Mucosa of rectum (tissue), 2 donors: ENCODE measurements around the gene AOAH.
"Not testable (repeated sequence)": the region's sequence is repeated elsewhere in the genome, so short reads cannot be mapped to it uniquely, and the experiment has no call there.

Experiments used
- H3K27ac ChIP-seq, 2 donors: one replicate each; pipeline ENCODE4 v1.7.0; 2013; ENCODE audit warnings: inconsistent platforms in 2 of 2, low read depth in 2 of 2, low read length in 2 of 2
- H3K27me3 ChIP-seq, 2 donors: one replicate each; pipeline ENCODE4 v1.7.0; 2013; ENCODE audit warnings: low read length in 2 of 2; ENCODE audit not compliant: control insufficient read depth in 2 of 2, insufficient read depth in 2 of 2
- H3K36me3 ChIP-seq, 2 donors: one replicate each; pipeline ENCODE4 v1.7.0; 2013; ENCODE audit warnings: low read length in 2 of 2; ENCODE audit not compliant: control insufficient read depth in 2 of 2, insufficient read depth in 2 of 2
- H3K4me1 ChIP-seq, 2 donors: one replicate each; pipeline ENCODE4 v1.7.0; 2013; ENCODE audit warnings: low read length in 2 of 2, mild to moderate bottlenecking in 1 of 2; ENCODE audit not compliant: control insufficient read depth in 2 of 2, insufficient read depth in 2 of 2
- H3K4me3 ChIP-seq, 2 donors: one replicate each; pipeline ENCODE4 v1.7.0; 2013; ENCODE audit warnings: low read length in 2 of 2
- H3K9ac ChIP-seq, 2 donors: one replicate each; pipeline ENCODE4 v1.7.0; 2013; ENCODE audit warnings: low read length in 2 of 2, low read depth in 1 of 2, mild to moderate bottlenecking in 1 of 2
- H3K9me3 ChIP-seq, 2 donors: one replicate each; pipeline ENCODE4 v1.7.0; 2013; ENCODE audit warnings: low read length in 2 of 2; ENCODE audit not compliant: control insufficient read depth in 2 of 2
- donor health status: healthy.
- donor health status: Normal muscosa, but diverticular disease.

AOAH gene

GRCh38 chr7:36651404-36651803 lies 72.9 kb downstream of the AOAH start:
- no peak overlapping the region for H3K27ac ChIP-seq
- H3K4me3 ChIP-seq = no peak overlapping the region
- no peaks in the 10 kb centered on the region for H3K36me3 ChIP-seq

GRCh38 chr7:36650766-36651312 lies 73.5 kb downstream of the AOAH start:
- Histone ChIP-seq H3K27ac (no peak overlapping the region), H3K36me3 (no peaks in the 10 kb centered on the region), H3K27me3 (no peaks in the 10 kb centered on the region), H3K4me3 (no peak overlapping the region), H3K9me3 (no peaks in the 10 kb centered on the region), H3K4me1 (peaks cover 0 to 6% of the 10 kb centered on the region in 2 donors), H3K9ac (no peak overlapping the region)

More at GRCh38 chr7:36651404-36651803, 72.9 kb downstream of the AOAH start:
- Histone ChIP-seq H3K27me3 (no peaks in the 10 kb centered on the region), H3K9ac (no peak overlapping the region), H3K9me3 (no peaks in the 10 kb centered on the region), H3K4me1 (peaks cover 0 to 6% of the 10 kb centered on the region in 2 donors)

- Histone ChIP-seq H3K4me3 (no peak overlapping the region), H3K27ac (no peak overlapping the region), H3K27me3 (no peaks in the 10 kb centered on the region), H3K9me3 (no peaks in the 10 kb centered on the region), H3K36me3 (no peaks in the 10 kb centered on the region), H3K4me1 (peaks cover 0 to 6% of the 10 kb centered on the region in 2 donors), H3K9ac (no peak overlapping the region)
These were observed 74.0 kb downstream of the AOAH start for GRCh38 chr7:36650320-36650719.

- not testable (repeated sequence) for H3K9me3 ChIP-seq, H3K4me1 ChIP-seq, H3K27me3 ChIP-seq, H3K4me3 ChIP-seq, H3K9ac ChIP-seq, H3K27ac ChIP-seq, H3K36me3 ChIP-seq
These were observed 75.0 kb downstream of the AOAH start for GRCh38 chr7:36649319-36649718.

GRCh38 chr7:36648441-36648840 lies 75.9 kb downstream of the AOAH start:
- H3K9me3 ChIP-seq = no peaks in the 10 kb centered on the region
- H3K9ac ChIP-seq = no peak overlapping the region
- peaks cover 0 to 3% of the 10 kb centered on the region in 2 donors for H3K4me1 ChIP-seq
- H3K27me3 ChIP-seq = no peaks in the 10 kb centered on the region
- H3K4me3 ChIP-seq = no peak overlapping the region
- no peak overlapping the region for H3K27ac ChIP-seq
- no peaks in the 10 kb centered on the region for H3K36me3 ChIP-seq

- Histone ChIP-seq H3K9ac (no peak overlapping the region), H3K9me3 (no peaks in the 10 kb centered on the region), H3K4me1 (no peaks in the 10 kb centered on the region), H3K4me3 (no peak overlapping the region), H3K36me3 (no peaks in the 10 kb centered on the region), H3K27me3 (no peaks in the 10 kb centered on the region), H3K27ac (no peak overlapping the region)
These were observed 79.5 kb downstream of the AOAH start for GRCh38 chr7:36644625-36645422.

- Histone ChIP-seq H3K4me3 (no peak overlapping the region), H3K27ac (no peak overlapping the region), H3K9ac (no peak overlapping the region), H3K36me3 (peaks cover 2% of the 10 kb centered on the region in 2 donors), H3K27me3 (no peaks in the 10 kb centered on the region), H3K9me3 (no peaks in the 10 kb centered on the region), H3K4me1 (no peaks in the 10 kb centered on the region)
These were observed 81.9 kb downstream of the AOAH start for GRCh38 chr7:36642414-36642813.

- H3K4me1 ChIP-seq = no peaks in the 10 kb centered on the region
- H3K9ac ChIP-seq = no peak overlapping the region
- peaks cover 2 to 6% of the 10 kb centered on the region in 2 donors for H3K36me3 ChIP-seq
- H3K27me3 ChIP-seq = no peaks in the 10 kb centered on the region
- no peak overlapping the region for H3K4me3 ChIP-seq
- H3K9me3 ChIP-seq = no peaks in the 10 kb centered on the region
- H3K27ac ChIP-seq = no peak overlapping the region
These were observed 82.3 kb downstream of the AOAH start for GRCh38 chr7:36642010-36642409.

GRCh38 chr7:36640682-36641081 lies 83.6 kb downstream of the AOAH start:
- Histone ChIP-seq H3K27me3 (no peaks in the 10 kb centered on the region), H3K36me3 (peaks cover 2 to 9% of the 10 kb centered on the region in 2 donors), H3K4me1 (no peaks in the 10 kb centered on the region), H3K27ac (no peak overlapping the region), H3K9me3 (no peaks in the 10 kb centered on the region), H3K9ac (no peak overlapping the region), H3K4me3 (no peak overlapping the region)

GRCh38 chr7:36639826-36640225 lies 84.5 kb downstream of the AOAH start:
- peaks cover 2 to 9% of the 10 kb centered on the region in 2 donors for H3K36me3 ChIP-seq
- no peak overlapping the region for H3K4me3 ChIP-seq
- H3K27ac ChIP-seq = no peak overlapping the region
- no peaks in the 10 kb centered on the region for H3K4me1 ChIP-seq
- H3K9me3 ChIP-seq = no peaks in the 10 kb centered on the region
- no peaks in the 10 kb centered on the region for H3K27me3 ChIP-seq
- H3K9ac ChIP-seq = no peak overlapping the region
